ENCODE measurements around the gene LCE5A.
A peak's percentile ranks its signal among the peaks of the same experiment; 100 is the strongest.
"Not testable (repeated sequence)": the region's sequence is repeated elsewhere in the genome, so short reads cannot be mapped to it uniquely, and the experiment has no call there.

LCE5A gene, protein sequence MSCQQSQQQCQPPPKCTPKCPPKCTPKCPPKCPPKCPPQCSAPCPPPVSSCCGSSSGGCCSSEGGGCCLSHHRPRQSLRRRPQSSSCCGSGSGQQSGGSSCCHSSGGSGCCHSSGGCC

DNA sequence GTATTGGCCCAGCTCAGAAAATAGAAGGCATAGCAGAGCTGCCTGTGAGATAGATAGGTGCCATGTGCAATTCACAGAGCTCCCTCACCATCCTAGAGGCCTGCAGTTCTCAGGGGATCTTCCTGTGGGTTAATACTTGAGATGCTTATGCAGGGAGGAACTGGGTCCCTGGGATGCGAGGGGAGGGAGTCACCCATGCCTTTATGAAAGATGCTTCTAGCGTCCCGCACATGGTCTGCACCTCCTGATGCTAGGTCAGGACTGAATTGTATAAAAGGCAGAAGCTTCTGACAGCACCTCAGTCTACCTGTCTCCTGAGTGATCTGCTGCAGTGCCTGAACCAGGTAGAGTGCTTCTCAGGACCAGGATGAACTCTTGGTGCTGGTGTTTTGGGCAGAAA is at the start of gene LCE5A:
TSS of gene LCE5A (plus strand) at position 301 of the 400 bp plus-strand sequence. CDS start 732 bp downstream, outside the sequence.
- DNase-seq (ENCODE audit: low read depth): no peak

DNA sequence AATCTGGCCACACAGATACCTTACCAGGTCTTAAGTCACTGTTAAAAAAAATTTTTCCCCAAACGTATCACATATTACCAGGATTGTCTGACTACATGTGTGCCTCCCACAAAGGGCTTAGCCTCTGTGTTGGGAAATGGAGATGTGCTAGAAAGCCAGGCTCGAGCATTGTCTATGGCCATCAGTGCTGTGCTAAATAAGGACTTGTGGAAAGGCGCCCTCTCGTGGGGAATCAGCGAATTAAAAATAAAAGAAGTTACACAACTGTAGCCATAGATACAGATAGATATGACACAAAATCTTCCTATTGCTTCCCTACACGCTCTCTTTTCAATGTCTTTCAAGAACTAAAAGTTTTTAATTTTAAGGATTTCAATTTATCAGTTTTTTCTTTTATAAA is 49.1 kb upstream of the LCE5A start:
- no peak for DNase-seq (ENCODE audit: low read depth)

DNA sequence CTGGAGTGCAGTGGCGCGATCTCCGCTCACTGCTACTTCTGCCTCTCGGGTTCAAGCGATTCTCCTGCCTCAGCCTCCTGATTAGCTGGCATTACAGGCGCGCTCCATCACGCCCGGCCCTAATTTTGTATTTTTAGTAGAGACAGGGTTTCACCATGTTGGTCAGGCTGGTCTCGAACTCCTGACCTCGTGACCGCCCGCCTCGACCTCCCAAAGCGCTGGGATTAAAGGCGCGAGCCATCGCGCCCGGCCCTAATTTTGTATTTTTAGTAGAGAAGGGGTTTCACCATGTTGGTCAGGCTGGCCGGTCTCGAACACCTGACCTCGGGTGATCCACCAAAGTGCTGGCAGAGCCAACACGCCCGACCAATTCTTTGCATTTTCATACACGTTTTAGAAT is 48.0 kb upstream of the LCE5A start:
- no peak for DNase-seq (ENCODE audit: low read depth)

DNA sequence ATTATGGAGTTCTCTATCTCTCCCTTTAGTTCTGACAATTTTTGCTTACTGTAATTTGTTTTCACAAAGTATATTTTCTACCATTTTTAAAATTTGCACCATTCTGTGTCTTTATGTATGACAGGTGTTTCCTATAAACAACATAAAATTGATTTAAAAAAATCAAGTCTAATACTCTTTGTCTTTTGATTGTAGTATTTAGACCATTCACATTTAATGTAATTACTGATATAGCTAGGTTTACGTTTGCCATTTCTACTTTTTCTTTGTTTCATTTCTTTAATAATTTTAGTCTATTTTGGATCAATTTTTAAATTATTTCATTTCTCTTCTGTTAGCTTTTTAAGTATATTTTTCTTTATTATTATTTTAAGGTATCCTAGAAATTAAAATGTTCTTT is 44.4 kb upstream of the LCE5A start:
- no peak for DNase-seq (ENCODE audit: low read depth)

DNA sequence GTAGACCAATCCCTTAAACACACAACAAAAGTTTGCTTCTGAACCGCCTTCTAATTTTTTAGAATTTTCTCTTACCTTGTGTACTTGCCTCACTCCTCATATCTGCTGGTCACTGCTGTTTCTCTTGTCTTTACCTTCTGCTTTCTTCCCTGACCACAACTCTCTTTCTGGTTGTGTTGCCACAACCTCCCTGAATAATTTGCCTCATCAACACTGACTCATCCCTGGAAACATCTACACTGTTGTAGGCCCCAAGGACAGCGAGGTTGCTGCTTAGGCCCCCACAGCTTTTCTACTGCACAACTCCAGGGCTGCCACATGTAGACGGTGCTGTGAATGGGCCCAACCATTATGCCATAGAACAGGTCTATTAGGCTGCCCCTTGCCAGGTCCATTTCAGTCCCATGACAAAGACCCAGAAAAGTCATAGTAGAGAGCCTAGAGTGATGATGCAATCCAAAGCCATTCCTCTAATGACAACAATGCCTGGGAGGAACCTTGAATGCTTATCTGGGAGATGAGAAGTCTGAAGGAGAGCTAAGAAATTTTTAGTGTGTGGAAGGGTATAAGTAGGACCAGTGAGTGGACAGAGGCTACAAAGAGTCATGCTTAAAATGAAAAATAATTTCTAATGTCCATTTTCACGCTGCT is 36.6 kb upstream of the LCE5A start:
- no peak for DNase-seq (ENCODE audit: low read depth)

DNA sequence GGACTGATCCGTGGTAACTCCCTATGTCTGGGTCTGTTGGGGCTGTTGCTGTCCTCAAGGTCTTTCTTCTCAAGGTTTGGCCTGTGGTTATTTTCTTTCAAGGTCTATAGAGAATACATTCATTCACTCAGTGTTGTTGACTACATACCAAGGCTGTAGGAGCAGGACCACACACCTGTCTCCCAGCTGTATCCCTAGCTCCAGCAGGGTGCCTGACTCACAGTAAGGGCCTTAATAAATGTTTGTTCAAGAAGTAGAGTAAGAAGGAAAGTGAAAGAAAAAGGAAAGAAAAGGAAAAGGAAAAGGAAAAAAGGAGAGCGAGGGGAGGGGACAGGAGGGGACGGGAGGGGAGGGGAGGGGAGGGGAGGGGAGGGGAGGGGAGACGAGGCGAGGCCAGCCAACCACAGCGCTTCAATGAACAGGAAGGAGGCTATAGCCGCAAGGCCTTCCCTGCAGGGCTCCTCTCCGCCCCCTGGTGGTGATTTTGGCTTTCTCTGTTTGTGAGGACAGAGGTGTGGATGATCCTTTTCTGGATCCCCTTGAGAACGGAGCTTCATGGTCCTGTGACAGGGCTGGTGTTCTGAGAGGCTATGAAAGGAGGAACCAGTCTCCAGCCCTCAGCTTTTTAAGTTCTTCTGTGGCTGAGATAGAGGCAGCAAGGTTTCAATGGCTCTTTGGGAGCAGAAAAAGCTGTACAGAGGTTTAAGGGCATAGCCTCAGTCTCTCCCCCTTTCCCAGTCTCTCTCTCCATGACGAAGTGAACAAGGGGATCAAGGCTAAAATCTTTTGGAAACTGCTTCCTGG is 30.6 kb upstream of the LCE5A start:
- no peak for DNase-seq (ENCODE audit: low read depth)

DNA sequence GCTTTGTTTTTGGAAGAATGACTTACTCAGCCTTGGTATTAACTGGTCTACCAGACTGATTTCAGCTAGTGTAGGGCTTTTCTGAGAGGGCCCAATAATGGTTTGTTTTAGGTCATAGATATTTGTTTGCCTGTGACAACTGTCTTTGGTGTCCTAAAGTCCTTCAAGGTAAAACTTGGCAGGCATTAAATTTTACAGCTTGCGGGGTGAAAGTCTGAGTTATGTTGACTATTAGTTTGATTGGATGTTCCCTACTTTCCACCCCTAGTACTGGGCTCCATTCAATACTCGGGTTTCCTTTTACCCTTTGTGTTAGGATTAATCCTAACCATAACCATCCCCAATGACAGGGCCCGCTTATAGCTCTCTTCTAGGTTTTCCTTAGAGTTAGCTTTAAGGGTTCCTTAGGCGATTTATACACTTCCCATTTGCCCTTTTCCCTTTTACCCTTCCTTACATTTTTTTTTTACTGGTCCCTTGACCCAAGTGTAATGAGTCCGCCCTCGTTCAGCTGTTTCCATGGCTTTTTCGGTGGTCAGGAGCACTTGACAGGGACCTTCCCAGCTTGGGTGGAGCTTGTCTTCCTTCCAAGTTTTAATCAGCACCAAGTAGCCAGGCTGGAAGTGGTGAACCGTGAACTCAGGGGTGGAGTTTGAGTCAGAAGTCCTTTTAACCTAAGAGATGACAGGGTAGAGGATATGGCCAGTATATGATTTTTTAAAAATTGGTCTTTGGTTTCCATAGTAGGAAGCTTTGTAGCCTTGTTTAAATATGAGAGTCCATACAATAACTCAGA is 28.5 kb upstream of the LCE5A start:
- no peak for DNase-seq (ENCODE audit: low read depth)

DNA sequence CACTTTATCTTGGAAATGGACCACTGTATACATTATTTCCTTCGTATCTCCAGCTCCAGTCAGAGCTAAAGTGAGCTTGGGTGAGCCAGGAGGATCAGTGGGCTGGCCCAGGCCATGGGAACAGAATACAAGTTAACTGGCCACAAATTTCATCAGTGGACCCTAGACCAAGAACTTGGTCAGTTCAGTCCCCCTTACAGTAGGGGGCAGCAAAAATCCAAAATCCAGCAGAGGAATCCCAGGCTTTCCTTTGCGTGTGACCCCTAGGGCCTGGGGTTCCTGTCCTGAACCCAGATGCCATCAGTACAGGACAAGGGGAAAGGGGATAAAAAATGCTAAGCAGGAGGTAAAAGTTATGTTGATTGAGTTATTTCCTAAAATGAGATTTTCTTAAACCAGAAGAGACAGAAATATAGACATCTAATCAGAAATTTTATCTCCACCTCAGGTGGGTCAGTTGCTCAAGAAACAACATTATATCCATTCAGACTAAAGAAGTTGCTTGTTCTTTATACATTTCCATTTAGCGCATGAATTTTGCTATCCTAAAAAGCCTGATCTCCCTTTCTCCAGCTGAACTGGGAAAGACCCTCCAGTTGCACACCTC is 24.1 kb upstream of the LCE5A start:
- no peak for DNase-seq (ENCODE audit: low read depth)

DNA sequence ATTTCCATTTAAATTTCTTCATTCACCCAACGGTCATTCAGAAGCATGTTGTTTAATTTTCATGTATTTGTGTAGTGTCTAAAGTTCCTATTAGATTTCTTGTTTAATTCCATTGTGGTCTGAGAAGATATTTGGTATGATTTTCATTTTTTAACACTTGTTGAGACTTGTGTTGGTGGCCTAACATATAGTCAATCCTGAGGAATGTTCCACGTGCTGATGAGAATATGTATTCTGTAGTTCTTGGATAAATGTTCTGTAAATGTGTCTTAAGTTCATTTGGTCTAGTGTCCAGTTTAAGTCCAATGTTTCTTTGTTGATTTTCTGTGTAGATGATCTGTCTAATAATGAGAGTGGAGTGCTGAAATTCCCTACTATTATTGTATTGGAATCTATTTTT is 22.7 kb upstream of the LCE5A start:
- no peak for DNase-seq (ENCODE audit: low read depth)

DNA sequence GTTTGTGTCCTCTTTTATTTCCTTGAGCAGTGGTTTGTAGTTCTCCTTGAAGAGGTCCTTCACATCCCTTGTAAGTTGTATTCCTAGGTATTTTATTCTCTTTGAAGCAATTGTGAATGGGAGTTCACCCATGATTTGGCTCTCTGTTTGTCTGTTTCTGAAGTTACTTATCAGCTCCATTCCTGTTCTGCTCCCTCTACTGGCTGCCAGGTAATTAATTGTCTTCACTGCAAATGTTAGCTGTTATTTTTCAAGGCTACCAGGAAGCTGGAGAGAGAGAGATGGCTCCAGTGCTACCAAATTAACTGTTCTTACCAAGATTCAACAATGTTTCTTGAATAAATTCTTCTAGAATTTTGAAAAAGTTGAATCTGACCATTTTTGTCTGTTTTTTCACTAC is 19.1 kb upstream of the LCE5A start:
- not testable (repeated sequence) for DNase-seq (ENCODE audit: low read depth)

DNA sequence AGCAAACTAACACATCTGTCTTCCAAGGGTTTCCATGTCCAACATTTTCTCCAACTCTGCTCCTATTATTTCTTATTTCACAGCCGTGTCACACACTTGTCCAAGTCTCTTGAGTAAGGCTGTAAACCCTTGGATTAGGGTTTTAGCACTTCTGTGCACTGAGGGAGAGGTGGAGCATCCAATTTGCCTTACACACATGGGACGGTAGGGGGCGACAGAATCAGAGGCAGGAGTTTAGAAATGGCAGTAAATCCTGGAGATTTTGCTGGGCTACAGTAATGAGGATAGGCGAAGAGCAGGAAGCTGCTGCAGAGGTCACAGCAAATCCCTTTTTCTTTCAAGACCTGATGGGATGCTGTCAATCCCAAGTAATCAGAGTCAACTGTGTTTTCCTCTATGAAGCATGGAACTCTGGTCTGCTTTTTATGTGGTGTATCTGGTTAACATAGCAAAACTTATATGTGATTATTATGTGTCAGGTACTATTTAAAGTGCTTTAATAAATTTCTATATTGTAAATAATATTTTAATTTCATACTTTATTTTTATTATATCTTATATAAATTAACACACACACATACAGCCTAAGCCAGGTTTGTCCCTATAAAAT is 15.4 kb upstream of the LCE5A start:
- DNase-seq (ENCODE audit: low read depth): no peak

DNA sequence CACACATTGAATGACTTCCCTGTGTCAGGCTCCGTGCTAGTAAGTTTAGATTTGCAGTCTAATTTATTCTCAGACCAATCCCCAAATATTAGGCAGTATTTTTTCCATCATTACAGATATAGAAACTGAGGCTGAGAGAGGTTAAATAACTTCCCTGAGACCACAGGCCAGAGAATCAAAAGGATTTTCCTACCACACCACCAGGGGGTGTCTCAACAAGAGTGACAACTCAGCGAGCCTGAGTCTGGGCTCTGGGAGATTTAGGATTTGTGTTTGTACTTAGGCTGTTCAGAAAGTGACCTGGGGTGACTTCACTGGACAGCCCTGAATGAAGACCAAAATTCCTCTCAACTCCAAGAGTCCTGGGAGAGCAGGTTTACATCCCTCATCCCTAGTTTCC is 13.3 kb upstream of the LCE5A start:
- no peak for DNase-seq (ENCODE audit: low read depth)

DNA sequence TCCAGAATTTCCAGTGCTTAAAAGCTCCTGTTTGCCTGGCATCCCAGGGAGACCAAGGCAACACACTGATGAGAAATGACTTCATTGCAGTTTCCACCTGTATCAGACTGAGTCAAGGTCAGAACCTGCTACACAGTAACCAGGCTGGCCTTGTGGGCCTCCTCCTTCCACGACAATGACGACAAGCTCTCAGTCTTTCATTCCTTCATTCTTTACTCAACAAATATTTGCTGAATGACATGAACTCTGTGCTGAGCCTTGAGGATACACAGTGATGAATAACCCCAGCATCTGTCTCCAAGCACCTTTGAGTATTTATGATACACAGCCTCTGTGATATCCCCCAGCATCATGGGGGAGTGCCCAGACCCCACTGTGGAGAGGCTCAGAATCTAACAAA is 8.9 kb upstream of the LCE5A start:
- DNase-seq (ENCODE audit: low read depth): no peak

DNA sequence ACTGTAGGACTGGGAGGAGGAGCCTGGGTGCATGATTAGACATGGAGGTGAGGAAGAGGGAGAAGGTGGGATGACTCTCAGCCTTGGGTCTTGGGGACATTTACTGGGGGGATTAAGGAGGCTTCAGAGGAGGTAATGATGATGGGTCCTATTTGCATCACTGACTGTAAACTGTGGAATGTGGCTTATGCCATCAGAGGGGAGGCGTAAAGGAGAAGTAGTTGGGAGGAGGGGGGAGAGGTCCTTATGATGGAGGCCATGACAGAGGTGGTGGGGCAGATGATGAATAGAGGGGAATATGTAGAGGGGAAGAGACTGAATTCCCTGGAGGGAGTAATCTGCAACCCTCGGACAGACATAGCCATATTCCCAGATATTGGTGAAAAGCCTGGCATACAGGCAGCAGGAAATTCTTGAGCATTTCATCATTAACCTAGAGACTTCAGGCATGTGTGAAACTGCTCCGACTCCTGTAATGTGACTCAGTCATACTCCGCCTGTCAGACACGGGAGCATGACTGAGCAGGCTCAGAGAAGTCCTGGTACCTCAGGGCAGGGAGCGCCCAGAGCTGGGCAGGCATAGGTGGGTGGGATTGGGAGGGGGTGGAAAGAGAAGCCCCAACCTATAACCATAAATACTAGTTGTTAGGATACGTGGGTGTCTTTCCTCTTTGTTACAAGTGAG is 8.0 kb upstream of the LCE5A start:
- peak; percentile 56 for DNase-seq (ENCODE audit: low read depth)

DNA sequence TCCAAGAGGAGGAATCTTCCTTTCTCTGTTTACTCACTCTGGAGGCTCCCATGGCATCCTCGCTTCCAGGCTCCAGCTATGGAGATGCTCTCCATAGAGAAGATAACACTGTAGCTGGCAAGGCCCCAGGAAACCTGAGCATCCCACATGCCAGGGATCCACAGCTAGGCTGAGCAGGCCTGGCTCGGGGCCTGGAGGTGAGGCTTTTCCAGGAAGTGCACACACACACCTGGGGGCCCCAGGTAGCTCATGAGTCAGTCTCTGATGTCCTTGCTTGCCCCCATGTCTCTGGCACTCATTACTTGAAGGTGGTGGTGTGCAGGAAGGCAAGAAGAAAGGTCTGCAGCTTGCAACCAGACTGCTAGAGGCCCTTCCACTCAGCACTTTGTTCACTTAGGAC is 5.5 kb upstream of the LCE5A start:
- no peak for DNase-seq (ENCODE audit: low read depth)

DNA sequence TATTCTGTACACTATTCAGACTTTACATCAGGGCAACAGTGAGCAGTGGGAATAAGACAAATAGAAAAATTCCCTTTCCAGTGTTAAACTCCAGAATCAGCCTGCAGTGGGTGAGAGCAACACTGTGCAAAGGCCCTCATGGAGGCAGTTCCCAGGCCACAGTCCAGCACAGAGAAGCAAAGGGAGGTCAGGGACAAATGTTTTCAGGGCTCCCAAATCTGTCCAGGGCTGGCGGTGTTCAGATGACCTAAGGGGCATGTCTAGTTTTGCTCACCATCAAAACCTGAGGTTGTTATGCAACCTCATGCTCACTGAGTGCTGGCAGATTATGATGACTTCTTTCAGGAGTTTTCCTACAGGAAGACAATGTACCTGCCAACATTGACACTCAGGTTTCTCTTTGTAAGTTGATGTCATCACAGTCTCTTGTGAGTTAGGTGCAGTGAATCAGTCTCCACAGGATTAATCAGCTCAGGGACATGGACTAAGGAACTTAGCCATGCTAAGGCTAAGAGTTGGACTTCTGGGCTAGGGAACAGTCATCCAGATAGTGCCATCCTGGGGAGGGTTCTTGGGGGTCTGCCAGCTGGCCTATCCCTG is 3.6 kb upstream of the LCE5A start:
- DNase-seq (ENCODE audit: low read depth): no peak

DNA sequence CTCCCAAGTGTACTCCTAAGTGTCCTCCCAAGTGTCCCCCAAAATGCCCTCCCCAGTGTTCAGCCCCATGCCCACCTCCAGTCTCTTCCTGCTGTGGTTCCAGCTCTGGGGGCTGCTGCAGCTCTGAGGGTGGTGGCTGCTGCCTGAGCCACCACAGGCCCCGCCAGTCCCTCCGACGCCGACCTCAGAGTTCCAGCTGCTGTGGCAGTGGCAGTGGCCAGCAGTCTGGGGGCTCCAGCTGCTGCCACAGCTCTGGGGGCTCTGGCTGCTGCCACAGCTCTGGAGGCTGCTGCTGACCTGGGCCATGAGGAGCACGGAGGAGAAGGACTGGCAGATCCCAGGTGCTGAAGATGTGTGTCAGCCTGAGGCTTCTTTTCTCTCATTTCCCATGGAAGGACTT is 993 bp downstream of the LCE5A start:
- no peak for DNase-seq (ENCODE audit: low read depth)

DNA sequence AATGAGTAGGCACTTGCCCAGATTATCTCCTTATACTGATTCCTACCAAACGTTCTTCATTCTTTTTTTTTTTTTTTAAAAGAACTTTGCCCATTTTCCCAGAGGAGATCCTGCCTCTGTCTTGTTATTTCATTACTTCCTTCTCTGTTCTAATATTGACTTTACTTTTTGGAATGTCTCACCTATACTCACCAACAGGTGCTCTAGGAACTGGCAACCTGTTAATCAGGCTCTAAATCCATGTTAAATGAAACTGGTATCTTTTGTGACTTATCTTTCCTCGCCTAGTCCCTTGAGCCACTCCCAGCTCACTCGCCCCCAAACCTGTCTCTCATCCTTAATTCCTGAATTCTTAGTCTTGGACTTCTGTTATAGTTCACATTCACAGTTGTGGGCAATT is 2.5 kb downstream of the LCE5A start:
- no peak for DNase-seq (ENCODE audit: low read depth)

DNA sequence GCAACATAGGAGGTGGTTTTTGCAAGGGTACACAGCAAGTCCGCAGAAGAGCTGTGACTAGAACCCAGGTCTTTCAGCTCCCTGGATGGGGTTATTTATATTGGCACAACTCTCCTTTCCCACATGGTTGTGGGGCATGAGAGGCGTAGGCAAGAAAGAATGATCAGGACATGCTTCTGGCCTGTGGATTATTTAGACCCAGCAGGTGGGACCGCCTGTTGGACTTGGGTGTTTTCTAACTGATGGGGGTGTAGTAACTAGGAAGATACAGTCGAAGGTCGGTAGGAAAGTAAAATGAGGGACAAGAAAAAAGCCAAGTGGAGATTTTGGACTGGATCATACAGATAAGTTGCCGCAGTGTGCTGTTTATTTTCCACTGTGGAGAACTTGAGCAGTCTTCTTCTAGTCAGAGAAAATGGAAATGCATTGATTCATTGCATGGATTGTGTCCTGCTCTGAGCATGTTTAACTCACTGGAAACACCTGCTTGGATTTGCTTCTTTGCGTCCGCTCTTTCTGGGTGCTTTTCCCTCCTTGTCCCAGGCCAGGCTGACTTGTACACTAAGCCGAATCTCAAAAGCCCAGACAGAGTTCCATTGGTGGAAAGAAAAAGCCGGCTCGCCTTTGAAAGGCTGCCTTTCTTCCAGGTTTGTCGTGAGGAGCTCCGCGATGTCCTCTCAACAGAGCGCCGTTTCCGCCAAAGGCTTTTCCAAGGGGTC is 4.3 kb downstream of the LCE5A start:
- DNase-seq (ENCODE audit: low read depth): no peak

DNA sequence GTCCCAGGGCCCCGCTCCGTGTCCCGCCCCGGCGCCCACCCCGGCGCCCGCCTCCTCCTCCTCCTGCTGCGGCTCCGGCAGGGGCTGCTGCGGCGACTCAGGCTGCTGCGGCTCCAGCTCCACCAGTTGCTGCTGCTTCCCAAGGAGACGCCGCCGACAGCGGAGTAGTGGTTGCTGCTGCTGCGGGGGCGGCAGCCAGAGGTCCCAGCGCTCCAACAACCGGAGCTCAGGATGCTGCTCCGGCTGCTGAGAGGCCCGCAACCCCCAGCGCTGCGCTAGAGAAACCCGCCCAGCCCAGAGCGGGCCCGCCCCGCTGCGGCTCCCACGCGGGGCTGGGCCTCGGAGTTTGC is 4.8 kb downstream of the LCE5A start:
- no peak for DNase-seq (ENCODE audit: low read depth)
